A549 (cell line): ENCODE measurements around the gene HMGCL.

Experiments used
- BHLHE40 ChIP-seq: IDR thresholded peaks from 2 replicates; pipeline ENCODE4 v1.6.1; 2012; ENCODE audit warnings: low read depth, low read length, inconsistent platforms
- CEBPB ChIP-seq, 2 experiments: fragments of >200 bp in 1 of 2; sonication (Bioruptor Twin) in 1 of 2; formaldehyde crosslinking in 1 of 2; IDR thresholded peaks; 2 replicates each; pipeline ENCODE4 v1.6.1; 2012 to 2016
- CHD4 ChIP-seq: fragments of 200-600 bp; sonication (generic); IDR thresholded peaks from 2 replicates; pipeline ENCODE4 v1.6.1; 2016; ENCODE audit warnings: antibody characterized with exemption, mild to moderate bottlenecking, borderline replicate concordance
- CTCF ChIP-seq: fragments of >200 bp; sonication (Bioruptor Twin); formaldehyde crosslinking; IDR thresholded peaks from 3 replicates; pipeline ENCODE4 v1.5.1; 2016
- ELK1 ChIP-seq: fragments of 150-350 bp; IDR thresholded peaks from 2 replicates; pipeline ENCODE4 v1.6.1; 2014; ENCODE audit warnings: low read depth, mild to moderate bottlenecking, low read length
- EP300 ChIP-seq, 2 experiments: fragments of >200 bp; sonication (Bioruptor Twin); formaldehyde crosslinking; IDR thresholded peaks; 2 replicates in 1 of 2; 3 replicates in 1 of 2; pipeline ENCODE4 v1.6.1; 2016 to 2017
- HOXA7 ChIP-seq: fragments of 250-450 bp; sonication (Bioruptor Pico); IDR thresholded peaks from 2 replicates; pipeline ENCODE4 v1.5.0; 2020; ENCODE audit warnings: mild to moderate bottlenecking, moderate library complexity
- JUNB ChIP-seq: fragments of >200 bp; sonication (Bioruptor Twin); formaldehyde crosslinking; IDR thresholded peaks from 2 replicates; pipeline ENCODE4 v1.6.1; 2016
- MAZ ChIP-seq: fragments of 150-350 bp; IDR thresholded peaks from 2 replicates; pipeline ENCODE4 v1.6.1; 2014; ENCODE audit warnings: antibody characterized with exemption, low read depth, low read length, borderline replicate concordance
- PHF8 ChIP-seq: fragments of 200-600 bp; sonication (generic); IDR thresholded peaks from 2 replicates; pipeline ENCODE4 v1.6.1; 2016; ENCODE audit warnings: low read depth, mild to moderate bottlenecking, antibody characterized with exemption, moderate library complexity, borderline replicate concordance
- POLR2A ChIP-seq: IDR thresholded peaks from 2 replicates; pipeline ENCODE4 v1.6.1; 2012; ENCODE audit warnings: mild to moderate bottlenecking, low read length
- RCOR1 ChIP-seq: fragments of 150-350 bp; IDR thresholded peaks from 2 replicates; pipeline ENCODE4 v1.6.1; 2014; ENCODE audit warnings: antibody characterized with exemption, low read length, low read depth
- SMC3 ChIP-seq: fragments of >200 bp; sonication (Bioruptor Twin); formaldehyde crosslinking; IDR thresholded peaks from 3 replicates; pipeline ENCODE4 v1.6.1; 2018; ENCODE audit warnings: inconsistent platforms

- TF ChIP-seq EP300 (IDR thresholded peaks at IDR 0.05) (no peak), JUNB (no peak), CTCF (no peak), BHLHE40 (no peak), HOXA7 (CRISPR knock-in tag) (no peak), SMC3 (no peak), POLR2A (no peak), ELK1 (no peak), RCOR1 (no peak), CHD4 (no peak), MAZ (no peak), PHF8 (no peak), CEBPB (IDR thresholded peaks at IDR 0.05) (no peak)
Measured at GRCh38 chr1:23774174-23774880, 50.9 kb downstream of the HMGCL start.
